Measurements from ENCODE around the gene BACH2. TPM values are rescaled to one million over a fixed set of nuclear protein-coding genes. Genes with fewer than 3 reads are reported as not detected.

BACH2 gene
- total RNA-seq: 0.87 and 1.2 TPM in 2 replicates

GRCh38 chr6:90296341-90297114 lies at the start of gene BACH2:
TSS of gene BACH2 (minus strand) at chr6:90296843. CDS start at chr6:90008844, 287,999 bp downstream.

DNA sequence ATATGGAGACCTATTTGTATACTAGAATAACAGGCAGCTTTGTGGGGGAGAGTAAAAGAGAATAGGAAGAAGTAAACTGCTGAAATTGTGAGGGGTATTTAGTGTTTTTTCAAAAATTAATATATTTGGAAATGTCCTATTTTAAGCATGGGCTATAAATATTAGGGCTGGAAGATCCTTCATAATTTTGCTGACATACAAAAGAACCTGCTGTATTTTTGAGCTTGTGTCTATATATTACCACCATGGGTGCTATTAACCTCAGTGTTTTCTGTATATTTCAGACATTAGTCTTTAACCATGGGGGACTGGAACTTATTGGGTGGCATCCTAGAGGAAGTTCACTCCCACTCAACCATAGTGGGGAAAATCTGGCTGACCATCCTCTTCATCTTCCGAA lies 402.5 kb downstream of the BACH2 start, which contains the start of gene GJA10:
TSS of gene GJA10 (plus strand) at position 301 of the 400 bp plus-strand sequence. CDS start at position 301, 0 bp downstream.

All from smooth muscle cell of trachea (primary cell).